Activated gamma-delta T cell (primary cell): ENCODE measurements around the gene BTG4.

Experiments
- DNase-seq: peaks from one replicate; lab custom pipeline; 2025; lab: John Stamatoyannopoulos, UW

BTG4 gene

DNA sequence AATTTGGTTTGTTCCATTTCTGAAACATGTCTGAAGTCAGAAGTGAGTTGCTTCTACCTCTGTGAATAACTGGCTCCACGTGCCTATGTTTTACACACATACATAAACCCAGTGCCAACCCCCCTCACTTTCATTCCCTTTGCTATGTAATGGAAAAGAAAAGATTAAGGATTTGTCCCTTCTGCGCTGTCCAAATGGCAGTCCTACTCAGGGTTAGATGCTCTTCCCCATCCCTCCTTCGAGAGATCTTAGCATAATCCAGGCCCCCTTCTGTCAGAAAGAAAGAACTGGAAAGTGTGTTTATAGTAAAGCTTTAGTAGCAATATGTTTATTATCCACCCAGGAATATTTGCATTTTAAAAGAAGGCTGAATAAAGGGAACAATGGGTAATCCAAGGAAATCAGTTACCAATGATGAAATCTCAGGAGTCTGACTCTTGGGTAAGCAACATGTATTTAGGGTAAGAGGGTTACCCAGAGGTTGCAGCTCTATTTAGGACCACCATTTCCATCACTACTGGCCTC lies 25.2 kb upstream of the BTG4 start:
- DNase-seq, result no peak

DNA sequence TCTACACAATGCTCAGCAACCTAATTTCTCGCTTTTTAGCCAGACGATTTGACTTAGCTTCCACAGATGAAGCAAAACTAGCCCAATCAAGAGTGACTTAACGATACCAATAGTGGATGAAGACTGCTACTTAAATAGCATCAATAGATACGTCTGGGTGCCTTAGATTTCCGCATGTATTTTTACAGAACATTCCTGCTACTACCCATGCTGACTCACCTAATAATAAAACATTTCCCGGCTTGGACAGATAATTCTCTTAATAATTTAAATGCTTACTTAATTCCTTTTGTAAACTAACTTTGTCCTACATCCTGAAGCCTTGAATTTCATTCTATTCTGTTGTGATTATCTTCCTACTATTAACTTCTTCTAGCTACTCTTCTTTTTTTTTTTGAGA lies 23.1 kb upstream of the BTG4 start:
- DNase-seq, result no peak

DNA sequence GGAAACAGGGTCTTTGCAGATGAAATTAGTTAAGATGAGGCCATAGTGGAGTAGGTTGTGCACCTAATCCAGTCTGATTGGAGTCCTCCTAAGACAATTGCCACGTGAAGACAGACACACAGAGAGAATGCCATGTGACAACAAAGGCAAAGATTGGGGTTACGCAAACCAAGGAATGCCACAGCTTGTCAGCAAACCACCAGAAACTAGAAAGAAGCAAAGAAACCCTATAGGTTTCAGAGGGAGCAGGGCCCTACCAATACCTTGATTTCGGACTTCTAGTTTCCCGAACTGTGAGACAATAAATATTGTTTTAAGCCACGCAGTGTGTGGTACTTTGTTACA lies 20.2 kb upstream of the BTG4 start:
- no peak for DNase-seq

DNA sequence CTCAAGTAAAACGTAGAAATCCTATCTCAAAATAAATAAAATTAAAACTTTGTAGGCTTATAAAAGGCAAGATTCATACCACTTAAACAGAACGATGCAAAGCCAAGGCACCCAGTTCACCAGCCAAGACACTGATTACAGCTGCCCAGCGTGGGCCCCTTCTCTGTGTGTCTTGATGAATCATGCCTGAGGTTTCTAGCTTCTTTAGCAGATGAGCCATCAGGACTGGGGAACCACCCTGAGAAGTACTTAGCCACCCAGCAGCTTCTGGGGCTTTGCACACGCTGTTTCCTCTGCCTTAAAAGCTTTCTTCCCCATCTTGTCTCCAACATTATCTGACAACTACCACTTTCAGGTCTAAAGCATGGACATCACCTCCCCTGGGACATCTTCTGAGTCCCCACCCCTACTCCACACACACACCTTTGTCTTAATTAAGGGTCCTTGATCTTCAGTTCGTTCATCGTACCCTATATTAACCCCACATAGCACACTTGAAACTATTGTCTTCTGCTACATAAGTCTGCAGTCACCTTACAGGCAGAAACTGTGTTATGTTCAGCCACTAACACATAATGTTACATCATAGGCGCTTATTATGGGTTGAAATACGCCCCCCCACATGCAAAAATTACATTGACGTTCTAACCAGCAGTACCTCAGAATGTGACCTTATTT lies 19.6 kb upstream of the BTG4 start:
- no peak for DNase-seq

DNA sequence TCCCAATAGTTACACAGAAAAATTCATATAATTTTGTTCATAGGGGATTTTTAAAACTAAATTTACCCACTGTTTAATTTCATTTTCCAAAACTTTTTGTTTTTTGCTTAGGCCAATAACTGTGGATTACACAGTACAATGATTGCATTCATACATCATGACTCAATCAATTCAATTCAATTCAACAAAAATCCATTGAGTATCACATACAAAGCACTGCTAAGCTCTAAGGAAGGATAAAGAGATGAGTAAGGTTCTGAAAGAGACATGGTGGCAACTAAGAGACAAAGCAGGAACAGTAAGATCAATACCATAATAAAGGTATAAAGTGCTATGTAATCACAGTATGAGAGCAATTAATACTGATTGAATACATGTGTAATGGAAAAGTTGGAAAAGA lies 18.9 kb upstream of the BTG4 start:
- DNase-seq, result no peak

DNA sequence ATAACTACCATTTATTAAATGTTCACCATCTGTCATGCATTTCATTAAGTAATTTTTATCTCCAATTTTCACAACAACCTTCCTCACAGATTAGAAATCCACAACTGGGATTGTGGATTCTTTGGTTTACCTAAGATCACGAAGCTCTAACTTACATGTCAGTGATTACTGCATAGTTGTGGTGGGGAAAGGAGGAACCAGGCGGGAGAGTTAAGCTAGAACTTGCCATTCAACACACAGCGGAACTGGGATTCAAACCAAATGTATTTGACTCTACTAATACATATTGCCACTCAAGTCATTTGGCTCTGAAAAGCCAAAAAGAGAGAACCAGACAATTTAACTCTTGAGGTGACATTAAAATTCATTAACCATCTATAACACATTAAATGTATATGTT lies 17.9 kb upstream of the BTG4 start:
- DNase-seq, result no peak

DNA sequence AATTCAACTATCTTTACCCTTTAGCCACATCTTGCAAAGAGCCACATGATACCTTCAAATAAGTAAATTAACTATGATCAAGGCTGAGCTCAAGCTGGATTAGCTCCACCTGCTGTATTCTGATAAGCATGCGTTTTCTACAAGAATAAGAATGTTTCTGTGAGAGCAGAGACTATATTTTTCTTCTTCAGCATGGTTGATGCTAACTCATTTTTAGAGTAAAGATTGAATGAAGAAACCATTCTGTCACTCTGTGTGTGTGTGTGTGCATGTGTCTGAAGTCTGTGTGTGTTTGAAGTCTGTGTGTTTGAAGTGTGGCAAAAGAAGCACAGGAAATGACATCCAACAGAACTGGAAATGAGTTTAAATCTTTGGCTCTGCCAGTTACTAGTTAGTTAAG lies 16.4 kb upstream of the BTG4 start:
- no peak for DNase-seq

DNA sequence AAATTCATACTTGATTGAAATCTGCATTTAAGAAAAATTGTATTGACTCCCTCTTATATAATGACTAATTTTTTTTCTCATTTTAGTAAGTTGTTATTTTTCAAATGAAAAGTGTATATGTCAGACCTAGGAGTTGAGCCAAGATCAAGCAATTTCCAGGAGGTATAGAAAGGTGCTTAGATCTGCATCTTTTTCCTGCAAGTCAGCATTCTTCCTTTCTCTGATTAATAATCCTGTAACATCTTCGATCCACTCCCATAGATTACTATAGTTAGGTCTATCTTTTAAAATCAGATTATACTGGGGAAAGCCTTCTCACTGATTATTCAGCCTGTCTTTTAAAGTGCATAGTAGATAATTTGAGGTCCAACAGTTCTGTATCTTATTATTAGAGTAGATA lies 15.1 kb upstream of the BTG4 start:
- DNase-seq, result no peak

DNA sequence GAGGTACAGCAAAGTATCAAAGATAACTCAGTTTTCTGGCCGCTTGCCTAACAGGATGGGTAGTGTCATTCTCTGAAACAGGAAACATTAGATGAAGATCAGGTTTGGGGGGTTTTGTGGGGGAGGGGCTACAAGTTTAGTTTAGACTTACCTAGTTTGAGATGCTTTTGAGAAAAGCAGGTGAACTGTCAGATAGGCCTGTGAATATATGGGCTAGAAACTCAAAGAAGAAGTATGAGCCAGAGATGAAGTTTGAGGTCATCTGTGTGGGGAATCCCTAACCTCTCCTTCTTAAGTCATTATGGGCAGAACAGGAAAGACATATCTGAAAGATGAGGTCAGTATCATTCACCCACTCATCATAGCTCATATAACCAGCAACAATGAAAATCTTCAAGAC lies 14.3 kb upstream of the BTG4 start:
- DNase-seq, result no peak

DNA sequence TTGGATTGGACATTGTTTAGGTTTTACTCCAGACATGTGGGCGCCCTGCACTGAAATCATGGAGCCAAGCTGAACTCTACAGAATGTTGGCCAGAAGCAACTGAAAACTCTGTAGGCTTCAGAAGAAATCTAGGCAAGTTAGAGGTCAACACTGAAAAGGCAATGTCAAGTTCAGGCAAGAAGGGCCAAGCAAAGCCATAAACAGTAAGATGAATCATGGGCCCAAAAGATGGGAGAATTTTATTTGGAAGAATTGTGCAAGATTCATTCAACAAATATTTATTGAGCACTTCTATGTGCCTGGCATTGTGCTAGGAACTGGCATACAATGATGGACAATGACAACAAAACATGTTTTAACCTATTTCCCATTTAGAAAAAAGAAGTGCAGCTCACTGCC lies 13.3 kb upstream of the BTG4 start:
- no peak for DNase-seq

DNA sequence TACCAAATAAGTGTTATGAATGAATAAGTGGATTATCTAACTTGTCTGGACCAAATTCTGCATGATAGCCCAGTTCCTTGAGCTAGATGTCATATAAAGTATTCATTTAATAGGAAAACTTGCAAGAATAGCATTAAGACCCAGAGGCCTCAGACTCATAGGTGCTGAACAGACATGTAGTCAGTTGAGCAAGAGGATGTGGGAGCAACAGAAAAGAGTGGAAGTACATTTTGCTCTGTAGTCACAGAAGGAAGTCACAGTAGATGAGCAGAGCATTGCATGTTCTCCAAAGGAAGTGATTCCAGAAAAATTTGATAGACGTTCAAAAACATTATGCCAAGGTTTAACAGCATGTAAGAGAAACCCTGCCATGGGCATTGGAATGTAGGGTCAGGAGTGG lies 11.9 kb upstream of the BTG4 start:
- no peak for DNase-seq

DNA sequence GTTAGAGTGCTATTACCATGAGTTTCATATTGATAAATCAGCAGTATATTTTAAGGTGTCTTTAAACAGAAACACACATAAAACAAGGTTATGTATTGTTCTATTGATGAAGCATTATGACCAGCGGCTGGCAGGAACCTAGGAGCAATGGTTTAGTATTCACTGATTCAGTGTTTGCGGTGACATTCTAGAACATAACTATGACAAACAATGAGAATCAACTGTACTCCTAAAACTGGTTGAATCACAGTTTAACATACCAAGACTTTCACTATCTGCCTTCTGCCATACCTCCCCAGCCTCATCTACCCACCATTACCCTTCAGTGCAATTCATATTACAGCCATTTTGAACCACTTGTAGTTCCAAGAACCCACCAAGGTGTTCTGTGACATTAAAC lies 11.2 kb upstream of the BTG4 start:
- no peak for DNase-seq

DNA sequence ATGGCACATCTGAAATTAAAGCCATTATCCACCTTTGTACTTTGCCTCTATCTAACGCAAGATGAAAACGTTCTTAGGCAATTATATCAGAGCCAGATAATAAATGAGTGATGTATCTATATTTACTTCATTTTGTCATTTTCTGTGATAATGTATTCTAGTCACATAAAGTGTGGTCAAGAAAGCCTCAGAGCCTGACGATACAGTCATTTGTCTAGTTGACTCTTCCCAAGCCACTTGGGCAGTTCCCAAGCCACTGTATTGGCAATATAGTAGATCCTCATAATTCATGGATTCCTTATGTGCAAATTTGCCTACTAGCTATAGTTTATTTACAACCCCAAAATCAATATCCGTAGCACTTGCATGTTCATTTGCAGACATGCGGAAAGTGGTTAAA lies 10.2 kb upstream of the BTG4 start:
- DNase-seq, result no peak

DNA sequence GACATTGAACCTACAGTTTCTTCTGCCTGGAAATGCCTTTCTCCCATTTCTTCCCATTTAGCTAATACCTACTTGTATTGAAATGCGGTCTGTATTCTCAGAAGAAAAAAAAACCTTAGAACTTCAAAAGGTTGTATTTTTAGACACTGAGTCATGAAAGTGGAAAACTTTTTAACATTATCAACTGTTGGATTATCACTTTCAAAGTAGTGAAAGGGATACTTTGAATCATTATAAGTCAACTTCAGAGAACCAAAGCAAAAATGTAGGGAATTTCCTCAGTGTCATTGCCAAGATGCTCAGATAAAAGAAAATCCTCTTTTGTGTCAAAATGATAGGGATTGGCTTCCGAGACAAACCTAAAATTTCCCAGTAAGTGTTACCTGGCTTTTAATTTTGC lies 8.9 kb upstream of the BTG4 start:
- DNase-seq, result no peak

DNA sequence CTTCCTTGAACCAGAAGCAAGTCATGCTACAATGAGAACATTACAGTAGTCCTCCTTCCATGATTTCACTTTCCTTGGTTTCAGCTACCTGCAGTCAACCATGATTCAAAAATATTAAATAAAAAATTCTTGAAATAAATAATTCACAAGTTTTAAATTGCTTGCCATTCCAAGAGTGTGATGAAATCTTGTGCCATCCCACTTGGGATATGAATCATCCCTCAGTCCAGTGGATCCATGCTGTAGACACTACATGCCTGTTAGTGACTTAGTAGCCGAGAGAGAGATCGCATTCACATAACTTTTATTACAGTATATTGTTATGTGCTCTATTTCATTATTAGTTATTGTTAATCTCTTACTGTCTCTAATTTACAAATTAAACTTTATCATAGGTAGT lies 8.4 kb upstream of the BTG4 start:
- no peak for DNase-seq

DNA sequence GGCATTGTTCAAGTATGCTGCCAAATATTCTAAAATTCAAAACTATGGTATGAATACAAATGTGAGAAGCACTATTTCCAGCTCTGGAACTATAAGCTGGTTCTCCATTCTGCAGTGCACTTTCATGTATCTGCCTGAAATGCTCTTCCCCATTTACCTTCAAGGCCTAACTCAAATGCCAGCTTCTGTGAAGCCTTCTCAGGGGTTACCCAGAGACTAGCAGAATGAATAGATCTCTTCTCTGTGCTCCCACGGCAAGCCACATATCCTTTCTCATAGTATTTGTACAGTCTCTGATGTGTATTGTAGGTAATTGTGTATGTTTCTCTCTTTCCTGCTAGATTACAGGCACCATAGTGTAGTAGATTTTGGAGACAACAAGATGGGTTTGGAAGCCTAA lies 6.5 kb upstream of the BTG4 start:
- DNase-seq, result no peak

DNA sequence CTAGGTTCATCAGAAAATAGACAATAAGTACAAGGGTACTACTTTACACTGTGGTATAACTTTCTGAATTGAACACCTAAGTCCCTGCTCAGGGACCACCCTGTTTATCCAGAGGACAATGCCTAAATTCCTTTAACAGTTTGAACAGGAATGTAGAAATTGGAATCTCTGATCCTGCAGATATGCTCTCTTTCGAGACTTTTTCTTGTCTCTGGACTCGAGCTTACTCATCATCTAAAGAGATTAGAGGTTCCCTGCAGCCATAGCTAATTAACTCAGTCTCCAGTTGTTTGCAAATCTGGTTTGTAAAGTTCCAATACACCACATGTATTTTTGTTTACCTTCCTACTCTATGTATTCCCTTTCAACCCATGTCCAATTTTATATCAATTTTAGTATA lies 3.4 kb upstream of the BTG4 start:
- DNase-seq, result no peak

DNA sequence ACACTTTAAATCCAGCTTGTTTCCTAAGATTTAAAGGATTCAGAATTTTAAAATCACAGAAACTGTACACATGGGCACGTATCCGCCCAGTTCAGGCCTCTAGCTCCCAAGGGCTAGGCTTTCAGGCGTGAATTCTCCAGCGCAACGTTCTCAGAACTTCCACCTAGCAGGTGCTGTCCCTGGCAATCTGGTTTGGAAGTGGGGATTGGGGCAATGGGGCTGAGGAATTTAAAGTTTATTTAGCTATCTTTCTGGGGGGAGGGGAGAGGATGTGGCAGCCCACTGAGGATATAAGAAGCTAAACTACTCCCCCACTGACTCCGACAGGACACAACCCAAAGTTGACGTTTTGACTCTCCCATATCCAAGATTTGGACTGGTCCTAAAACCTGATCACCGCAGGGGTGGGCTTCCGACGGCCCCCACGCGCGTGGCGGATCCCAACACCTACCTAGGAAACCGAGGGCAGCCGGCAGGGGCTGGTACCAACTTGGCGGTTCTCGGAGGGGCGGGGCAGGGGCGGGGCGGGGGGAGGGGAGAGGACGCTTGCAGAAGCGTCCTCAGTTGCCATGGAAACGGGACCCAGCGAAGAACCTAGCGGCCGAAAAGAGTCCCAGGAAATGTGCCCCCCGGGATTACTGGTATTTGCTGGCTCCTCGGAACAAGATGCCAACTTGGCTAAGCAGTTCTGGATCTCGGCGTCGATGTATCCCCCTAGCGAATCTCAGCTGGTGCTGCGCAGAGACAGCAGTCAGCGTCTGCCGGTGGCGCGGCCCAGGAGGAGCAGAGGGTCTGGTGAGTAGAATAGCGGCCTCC lies 2.2 kb upstream of the BTG4 start, which contains the start of gene HOATZ:
HOATZ (plus strand) TSS at position 563 of the 816 bp plus-strand sequence; CDS start at position 570, 7 bp downstream.
- no peak for DNase-seq

DNA sequence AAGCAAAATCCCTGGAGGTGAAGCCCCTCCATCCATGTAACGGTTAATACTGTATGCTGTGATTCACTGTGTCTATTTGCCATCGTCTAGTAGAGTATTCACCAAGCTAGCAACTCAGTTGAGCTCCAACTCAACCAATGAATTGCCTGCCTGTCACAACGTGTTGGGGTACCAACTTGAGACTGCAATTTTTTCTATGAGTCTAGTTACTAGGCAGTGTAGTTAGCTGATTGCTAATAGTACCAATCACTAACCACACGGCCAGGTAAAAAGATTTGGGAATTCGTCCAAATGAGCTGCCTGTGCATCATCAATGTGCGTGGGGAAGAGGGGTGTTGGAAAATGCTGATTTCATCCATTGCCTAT lies 1.0 kb upstream of the BTG4 start:
- DNase-seq, result no peak

DNA sequence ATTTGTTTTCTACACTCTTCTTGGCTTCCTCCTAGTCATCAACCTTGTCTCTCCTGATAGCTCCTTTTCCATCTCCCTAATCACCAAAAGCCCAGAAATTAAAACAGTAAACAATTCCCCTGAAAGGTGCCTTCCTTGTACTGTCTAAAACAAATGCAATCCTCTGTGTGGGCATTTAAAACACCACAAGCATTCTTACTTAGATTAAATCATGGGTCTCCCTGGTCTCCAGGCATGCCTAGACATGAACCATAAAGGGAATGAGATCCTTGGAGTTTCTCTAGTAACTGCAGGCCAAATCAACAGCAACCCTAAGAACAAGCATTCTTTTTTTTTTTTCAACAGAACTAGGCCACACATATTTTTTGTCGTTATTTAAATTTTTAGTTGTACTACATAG lies 1.9 kb downstream of the BTG4 start:
- no peak for DNase-seq

DNA sequence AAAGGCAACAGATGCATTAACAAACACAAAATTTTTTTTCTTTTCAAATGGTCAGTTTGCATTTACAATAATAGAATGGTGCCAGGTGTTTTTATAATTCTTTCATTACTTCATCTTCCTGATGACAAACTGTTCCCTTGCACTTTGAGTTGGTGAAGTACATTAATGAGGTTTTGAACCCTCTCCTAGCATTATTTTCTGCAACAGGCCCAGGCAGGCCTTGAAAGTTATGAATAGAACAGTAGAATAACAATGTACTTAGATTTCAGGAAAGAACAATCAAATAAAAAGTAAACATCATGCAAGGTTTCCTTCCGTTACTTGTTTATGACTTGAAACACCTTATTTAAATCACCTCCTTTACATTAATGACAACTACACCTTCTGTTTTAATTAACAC lies 9.6 kb downstream of the BTG4 start:
- no peak for DNase-seq

DNA sequence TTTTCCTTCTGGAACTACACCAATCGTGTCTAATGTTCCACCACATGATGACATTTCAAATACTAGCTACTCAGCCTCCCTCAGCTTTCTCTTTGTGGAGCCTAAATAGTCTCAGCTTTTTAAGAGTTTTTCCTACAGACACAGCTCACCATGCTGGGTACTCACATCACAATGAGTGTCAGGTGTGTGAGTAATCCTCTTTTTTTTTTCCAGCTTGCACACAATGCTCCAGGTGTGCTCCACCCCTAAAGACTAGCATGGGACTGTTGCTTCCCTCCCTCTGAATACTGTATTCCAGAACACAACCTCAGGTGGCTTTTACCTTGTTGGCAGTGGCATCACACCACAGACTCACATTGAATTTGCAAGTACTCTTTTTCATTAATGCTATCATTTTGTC lies 11.7 kb downstream of the BTG4 start:
- DNase-seq, result no peak

DNA sequence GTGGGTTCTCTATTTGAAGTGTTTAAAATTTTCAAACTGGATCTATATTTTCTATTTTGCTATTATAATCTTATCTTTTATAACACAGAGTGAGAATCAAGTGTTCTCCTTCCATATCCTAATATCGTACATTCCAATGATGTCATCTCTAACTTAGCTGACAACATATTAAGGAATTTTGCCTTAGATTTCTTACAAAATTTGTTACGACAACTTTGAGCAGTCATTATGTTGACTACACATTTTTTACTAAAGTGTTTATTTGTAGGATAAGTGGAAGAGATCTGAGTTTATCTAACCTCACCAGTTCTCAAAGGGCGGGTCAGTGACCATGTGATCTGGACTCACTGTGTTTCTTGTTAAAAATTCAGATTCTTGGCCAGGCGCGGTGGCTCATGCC lies 12.7 kb downstream of the BTG4 start:
- DNase-seq, result no peak

DNA sequence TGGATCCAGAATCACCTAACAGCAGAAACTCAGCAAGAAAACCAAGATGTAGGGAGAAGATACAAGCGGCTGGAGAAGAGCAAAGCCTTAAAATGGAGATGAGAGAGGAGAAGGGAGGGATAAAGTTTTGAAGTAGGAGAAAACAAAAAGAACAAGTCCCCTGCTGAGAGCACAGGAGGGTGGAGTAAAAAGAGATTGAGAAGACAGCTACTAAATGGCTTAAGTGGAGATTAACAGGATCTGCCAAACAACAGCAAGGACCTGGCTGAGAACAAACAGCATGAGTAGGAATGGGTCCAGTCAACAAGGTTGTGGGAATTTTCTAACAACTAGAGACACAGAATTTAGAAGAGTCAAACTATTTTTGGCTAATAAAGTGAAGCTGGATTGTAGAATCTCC lies 18.1 kb downstream of the BTG4 start:
- DNase-seq, result no peak
